ENCODE measurements around the gene KRTAP12-2. TPM values are rescaled to one million over a fixed set of nuclear protein-coding genes. Genes with fewer than 3 reads are reported as not detected.

KRTAP12-2 gene
- total and polyA plus RNA-seq, 10 of the 15 experiments (the other 5 are each of a cell fraction or from before 2014, with no cell fraction given) = not detected

DNA sequence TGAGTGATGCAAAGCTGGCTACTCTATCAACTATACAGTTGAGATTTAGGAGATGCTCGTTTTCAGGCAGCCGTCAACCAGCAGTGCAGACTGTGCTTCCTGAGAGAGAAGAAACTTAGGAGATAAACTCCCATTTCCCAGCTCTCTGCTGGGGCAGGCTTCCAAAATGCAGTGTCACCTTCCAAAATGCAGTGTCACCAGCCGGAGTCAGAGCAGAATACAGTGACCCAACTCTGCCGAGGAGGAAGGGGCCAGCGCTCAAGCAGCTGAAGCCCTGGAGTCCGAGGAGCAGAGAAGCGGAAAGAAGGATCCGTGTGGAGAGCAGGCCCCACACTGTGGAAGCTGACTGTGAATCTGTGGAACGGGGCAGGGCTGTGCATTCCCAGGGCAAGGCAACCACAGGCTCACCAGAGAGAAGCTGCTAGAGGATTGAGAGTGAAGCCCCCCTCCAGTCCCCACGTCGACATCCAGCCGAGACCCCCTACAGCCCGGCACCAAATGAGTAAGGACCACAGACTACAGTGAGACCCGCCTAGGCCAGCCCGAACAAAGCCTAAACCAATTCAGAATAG lies 15.9 kb upstream of the KRTAP12-2 start (continued):
- TF ChIP-seq, protein P1, sequence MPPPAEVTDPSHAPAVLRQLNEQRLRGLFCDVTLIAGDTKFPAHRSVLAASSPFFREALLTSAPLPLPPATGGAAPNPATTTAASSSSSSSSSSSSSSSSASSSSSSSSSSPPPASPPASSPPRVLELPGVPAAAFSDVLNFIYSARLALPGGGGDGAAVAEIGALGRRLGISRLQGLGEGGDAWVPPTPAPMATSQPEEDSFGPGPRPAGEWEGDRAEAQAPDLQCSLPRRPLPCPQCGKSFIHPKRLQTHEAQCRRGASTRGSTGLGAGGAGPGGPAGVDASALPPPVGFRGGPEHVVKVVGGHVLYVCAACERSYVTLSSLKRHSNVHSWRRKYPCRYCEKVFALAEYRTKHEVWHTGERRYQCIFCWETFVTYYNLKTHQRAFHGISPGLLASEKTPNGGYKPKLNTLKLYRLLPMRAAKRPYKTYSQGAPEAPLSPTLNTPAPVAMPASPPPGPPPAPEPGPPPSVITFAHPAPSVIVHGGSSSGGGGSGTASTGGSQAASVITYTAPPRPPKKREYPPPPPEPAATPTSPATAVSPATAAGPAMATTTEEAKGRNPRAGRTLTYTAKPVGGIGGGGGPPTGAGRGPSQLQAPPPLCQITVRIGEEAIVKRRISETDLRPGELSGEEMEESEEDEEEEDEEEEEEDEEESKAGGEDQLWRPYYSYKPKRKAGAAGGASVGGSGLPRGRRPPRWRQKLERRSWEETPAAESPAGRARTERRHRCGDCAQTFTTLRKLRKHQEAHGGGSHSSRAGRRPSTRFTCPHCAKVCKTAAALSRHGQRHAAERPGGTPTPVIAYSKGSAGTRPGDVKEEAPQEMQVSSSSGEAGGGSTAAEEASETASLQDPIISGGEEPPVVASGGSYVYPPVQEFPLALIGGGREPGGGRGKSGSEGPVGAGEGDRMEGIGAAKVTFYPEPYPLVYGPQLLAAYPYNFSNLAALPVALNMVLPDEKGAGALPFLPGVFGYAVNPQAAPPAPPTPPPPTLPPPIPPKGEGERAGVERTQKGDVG (CRISPR knock-in tag; IDR thresholded peaks at IDR 0.05) = no peak
- TF ChIP-seq ZNF622 (IDR thresholded peaks at IDR 0.05) (no peak), NKRF (conservative IDR thresholded peaks at IDR 0.05) (no peak), ETV6 (conservative IDR thresholded peaks at IDR 0.05 in 1 of 2, IDR thresholded peaks at IDR 0.05 in 1 of 2; ENCODE audit: borderline replicate concordance in 1 of 2, low read depth in 1 of 2) (no peak), EED (IDR thresholded peaks at IDR 0.05; ENCODE audit: low read depth) (no peak), BHLHE40 (IDR thresholded peaks at IDR 0.05; ENCODE audit: borderline replicate concordance in 1 of 2, low read depth in 2 of 2, low read length in 1 of 2) (no peak), ZBED1 (IDR thresholded peaks at IDR 0.05; ENCODE audit: borderline replicate concordance) (no peak), MEF2A (IDR thresholded peaks at IDR 0.05; ENCODE audit: insufficient read depth, low read depth, low read length) (no peak), SMAD1 (IDR thresholded peaks at IDR 0.05; ENCODE audit: low read depth, partially characterized antibody) (no peak)
- TF ChIP-seq, protein P2, sequence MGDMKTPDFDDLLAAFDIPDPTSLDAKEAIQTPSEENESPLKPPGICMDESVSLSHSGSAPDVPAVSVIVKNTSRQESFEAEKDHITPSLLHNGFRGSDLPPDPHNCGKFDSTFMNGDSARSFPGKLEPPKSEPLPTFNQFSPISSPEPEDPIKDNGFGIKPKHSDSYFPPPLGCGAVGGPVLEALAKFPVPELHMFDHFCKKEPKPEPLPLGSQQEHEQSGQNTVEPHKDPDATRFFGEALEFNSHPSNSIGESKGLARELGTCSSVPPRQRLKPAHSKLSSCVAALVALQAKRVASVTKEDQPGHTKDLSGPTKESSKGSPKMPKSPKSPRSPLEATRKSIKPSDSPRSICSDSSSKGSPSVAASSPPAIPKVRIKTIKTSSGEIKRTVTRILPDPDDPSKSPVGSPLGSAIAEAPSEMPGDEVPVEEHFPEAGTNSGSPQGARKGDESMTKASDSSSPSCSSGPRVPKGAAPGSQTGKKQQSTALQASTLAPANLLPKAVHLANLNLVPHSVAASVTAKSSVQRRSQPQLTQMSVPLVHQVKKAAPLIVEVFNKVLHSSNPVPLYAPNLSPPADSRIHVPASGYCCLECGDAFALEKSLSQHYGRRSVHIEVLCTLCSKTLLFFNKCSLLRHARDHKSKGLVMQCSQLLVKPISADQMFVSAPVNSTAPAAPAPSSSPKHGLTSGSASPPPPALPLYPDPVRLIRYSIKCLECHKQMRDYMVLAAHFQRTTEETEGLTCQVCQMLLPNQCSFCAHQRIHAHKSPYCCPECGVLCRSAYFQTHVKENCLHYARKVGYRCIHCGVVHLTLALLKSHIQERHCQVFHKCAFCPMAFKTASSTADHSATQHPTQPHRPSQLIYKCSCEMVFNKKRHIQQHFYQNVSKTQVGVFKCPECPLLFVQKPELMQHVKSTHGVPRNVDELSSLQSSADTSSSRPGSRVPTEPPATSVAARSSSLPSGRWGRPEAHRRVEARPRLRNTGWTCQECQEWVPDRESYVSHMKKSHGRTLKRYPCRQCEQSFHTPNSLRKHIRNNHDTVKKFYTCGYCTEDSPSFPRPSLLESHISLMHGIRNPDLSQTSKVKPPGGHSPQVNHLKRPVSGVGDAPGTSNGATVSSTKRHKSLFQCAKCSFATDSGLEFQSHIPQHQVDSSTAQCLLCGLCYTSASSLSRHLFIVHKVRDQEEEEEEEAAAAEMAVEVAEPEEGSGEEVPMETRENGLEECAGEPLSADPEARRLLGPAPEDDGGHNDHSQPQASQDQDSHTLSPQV (IDR thresholded peaks at IDR 0.05) = no peak
- TF ChIP-seq, protein P3, sequence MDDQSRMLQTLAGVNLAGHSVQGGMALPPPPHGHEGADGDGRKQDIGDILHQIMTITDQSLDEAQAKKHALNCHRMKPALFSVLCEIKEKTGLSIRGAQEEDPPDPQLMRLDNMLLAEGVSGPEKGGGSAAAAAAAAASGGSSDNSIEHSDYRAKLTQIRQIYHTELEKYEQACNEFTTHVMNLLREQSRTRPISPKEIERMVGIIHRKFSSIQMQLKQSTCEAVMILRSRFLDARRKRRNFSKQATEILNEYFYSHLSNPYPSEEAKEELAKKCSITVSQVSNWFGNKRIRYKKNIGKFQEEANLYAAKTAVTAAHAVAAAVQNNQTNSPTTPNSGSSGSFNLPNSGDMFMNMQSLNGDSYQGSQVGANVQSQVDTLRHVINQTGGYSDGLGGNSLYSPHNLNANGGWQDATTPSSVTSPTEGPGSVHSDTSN (IDR thresholded peaks at IDR 0.05; ENCODE audit: insufficient replicate concordance, low read depth, low read length) = no peak
